OCI-LY7 (cell line): ENCODE results near the gene SETD4. TPM values are rescaled to one million over a fixed set of nuclear protein-coding genes. Genes with fewer than 3 reads are reported as not detected.

ENCODE experiments used
- BruUV-seq: library from RNA; stranded (reverse); fragments of 400-500 nt; replicated peaks from 2 replicates; lab custom pipeline; 2021; lab: Mats Ljungman, UMichigan
- CTCF ChIA-PET: fragments of 300-600 bp; sonication (Branson Sonifier 250); formaldehyde crosslinking; loops from one replicate; lab custom pipeline; 2022; ENCODE audit warnings: antibody characterized with exemption; ENCODE audit not compliant: unreplicated experiment; lab: Charles Lee
- POLR2A ChIA-PET: fragments of 300-600 bp; sonication (Branson Sonifier 250); formaldehyde crosslinking; loops from one replicate; lab custom pipeline; 2022; ENCODE audit warnings: antibody characterized with exemption; lab: Charles Lee
- DNase-seq: peaks from one replicate; pipeline ENCODE4 v3.0.0-alpha.2; 2015; ENCODE audit warnings: low spot score
- H2AFZ ChIP-seq: fragments of 200-600 bp; sonication (generic), shearing (Covaris generic); 2 replicates; pipeline ENCODE4 v1.6.1; 2014; ENCODE audit warnings: mild to moderate bottlenecking, antibody characterized with exemption, low read length, moderate library complexity
- H3K27ac ChIP-seq: fragments of 200-600 bp; sonication (generic); 2 replicates; pipeline ENCODE4 v1.5.1; 2014; ENCODE audit warnings: mixed run types, low read depth, mild to moderate bottlenecking, moderate library complexity, low read length, inconsistent platforms; ENCODE audit not compliant: poor library complexity, severe bottlenecking
- H3K36me3 ChIP-seq: fragments of 200-600 bp; sonication (generic); 2 replicates; pipeline ENCODE4 v1.6.1; 2014; ENCODE audit warnings: mild to moderate bottlenecking, antibody characterized with exemption, low read length, moderate library complexity, mixed read lengths; ENCODE audit not compliant: insufficient read depth
- H3K4me1 ChIP-seq: fragments of 200-600 bp; sonication (generic); 2 replicates; pipeline ENCODE4 v1.5.1; 2014; ENCODE audit warnings: mild to moderate bottlenecking, low read length; ENCODE audit not compliant: insufficient read depth, poor library complexity, severe bottlenecking
- H3K4me2 ChIP-seq: fragments of 200-600 bp; sonication (generic); 2 replicates; pipeline ENCODE4 v1.6.1; 2014; ENCODE audit warnings: mild to moderate bottlenecking, low read length
- H3K4me3 ChIP-seq: fragments of 200-600 bp; sonication (generic); 2 replicates; pipeline ENCODE4 v1.5.1; 2014; ENCODE audit warnings: mild to moderate bottlenecking, low read depth, low read length; ENCODE audit not compliant: poor library complexity, severe bottlenecking
- H3K79me2 ChIP-seq: fragments of 200-600 bp; sonication (generic); 2 replicates; pipeline ENCODE4 v1.6.1; 2016; ENCODE audit warnings: low read depth, mild to moderate bottlenecking, low read length, moderate library complexity, mixed read lengths; ENCODE audit not compliant: insufficient read depth
- H3K9me2 ChIP-seq: fragments of 200-600 bp; sonication (generic); 2 replicates; pipeline ENCODE4 v1.6.1; 2016; ENCODE audit warnings: mild to moderate bottlenecking, low read length, mixed read lengths; ENCODE audit not compliant: insufficient read depth
- H3K9me3 ChIP-seq: fragments of 200-600 bp; sonication (generic); 2 replicates; pipeline ENCODE4 v1.6.1; 2014; ENCODE audit warnings: mild to moderate bottlenecking, mixed run types, low read length, mixed read lengths
- H4K20me1 ChIP-seq: fragments of 200-600 bp; sonication (generic); 2 replicates; pipeline ENCODE4 v1.6.1; 2014; ENCODE audit warnings: mild to moderate bottlenecking, antibody characterized with exemption, low read length, moderate library complexity, mixed read lengths; ENCODE audit not compliant: insufficient read depth
- CTCF ChIP-seq: fragments of 200-600 bp; sonication (generic); conservative IDR thresholded peaks from 2 replicates; pipeline ENCODE4 v1.5.1; 2014; ENCODE audit warnings: mild to moderate bottlenecking, antibody characterized with exemption, low read length, moderate library complexity, mixed read lengths
- EZH2phosphoT487 ChIP-seq: fragments of 200-600 bp; sonication (generic); IDR thresholded peaks from 2 replicates; pipeline ENCODE4 v1.6.1; 2018; ENCODE audit warnings: low read depth, borderline replicate concordance, mild to moderate bottlenecking, mixed run types, antibody characterized with exemption, low read length, moderate library complexity, mixed read lengths
- intact Hi-C: fragments of 100-400 bp; cut with micrococcal nuclease; formaldehyde crosslinking; loops from one replicate; pipeline ENCODE4 v1.10.0; 2022; ENCODE audit not compliant: unreplicated experiment
- total RNA-seq, 2 experiments: library from RNA; depleted of rRNA in 1 of 2; stranded (reverse); fragments of >200 nt in 1 of 2; shearing (Covaris generic) in 1 of 2; gene quantifications; 2 replicates each; pipeline ENCODE4 v1.2.3, GENCODE V29; 2014 to 2022

SETD4 gene
- total RNA-seq, 2 experiments from 2014 or later = 19.1 to 28.1 TPM

- no peaks in the 10 kb centered on the region for H3K9me3 ChIP-seq
- H3K36me3 ChIP-seq = no peaks in the 10 kb centered on the region
- H3K4me2 ChIP-seq = no peak overlapping the region
- no TSS peak for BruUV-seq
- no peak overlapping the region for H2AFZ ChIP-seq
- H3K27ac ChIP-seq = no peak overlapping the region
- H3K4me3 ChIP-seq = no peak overlapping the region
- DNase-seq = no peak
- no peaks in the 10 kb centered on the region for H4K20me1 ChIP-seq
- no peaks in the 10 kb centered on the region for H3K9me2 ChIP-seq
- no peaks in the 10 kb centered on the region for H3K4me1 ChIP-seq
- intact Hi-C loops = no loop called here
- no peak for TF ChIP-seq EZH2phosphoT487
- TF ChIP-seq CTCF = no peak
- ChIA-PET CTCF (no interaction called here), POLR2A (interaction anchor here (0.5 to 1.1 kb wide), 2 partner anchors 9 to 41 kb away, joined by 3 read pairs; no protein-coding TSS in a partner anchor)
- no peaks in the 10 kb centered on the region for H3K79me2 ChIP-seq
Observed at GRCh38 chr21:36005879-36006400, 54.4 kb downstream of the SETD4 start.

DNA sequence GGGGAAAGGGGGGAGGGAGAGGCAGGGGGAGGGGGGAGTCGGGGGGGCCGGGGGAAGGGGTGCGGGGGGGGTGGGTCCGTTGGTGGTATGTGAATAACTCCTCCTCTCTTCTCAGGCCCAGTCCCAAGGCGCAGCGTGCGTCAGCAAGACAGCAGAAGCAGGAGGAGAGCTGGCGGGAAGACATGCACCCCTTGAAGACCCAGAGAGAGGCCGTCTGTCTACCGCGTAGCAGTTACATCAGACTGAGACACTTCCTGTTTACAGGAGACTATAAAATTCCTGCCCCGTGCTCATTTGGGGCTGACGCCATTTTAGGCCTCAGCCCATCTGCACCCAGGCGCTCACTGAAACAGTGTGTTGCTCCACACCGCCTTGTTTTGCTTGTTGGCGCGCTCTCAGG lies 55.3 kb downstream of the SETD4 start:
- Histone ChIP-seq H3K27ac (no peak overlapping the region), H4K20me1 (no peaks in the 10 kb centered on the region), H3K4me2 (no peak overlapping the region), H3K4me1 (no peaks in the 10 kb centered on the region), H3K4me3 (no peak overlapping the region), H2AFZ (no peak overlapping the region), H3K9me2 (no peaks in the 10 kb centered on the region), H3K9me3 (no peaks in the 10 kb centered on the region), H3K79me2 (no peaks in the 10 kb centered on the region), H3K36me3 (no peaks in the 10 kb centered on the region)
- TF ChIP-seq EZH2phosphoT487 = no peak
- no peak for TF ChIP-seq CTCF
- POLR2A ChIA-PET = no interaction called here
- BruUV-seq = no TSS peak
- intact Hi-C loops = no loop called here
- CTCF ChIA-PET = no interaction called here
- DNase-seq = no peak

- no peak overlapping the region for H3K4me3 ChIP-seq
- no peak overlapping the region for H3K4me2 ChIP-seq
- ChIA-PET POLR2A (no interaction called here), CTCF (no interaction called here)
- no peaks in the 10 kb centered on the region for H3K4me1 ChIP-seq
- H3K36me3 ChIP-seq = no peaks in the 10 kb centered on the region
- H3K79me2 ChIP-seq = no peaks in the 10 kb centered on the region
- no peak for TF ChIP-seq EZH2phosphoT487
- TF ChIP-seq CTCF = no peak
- H4K20me1 ChIP-seq = no peaks in the 10 kb centered on the region
- intact Hi-C loops = no loop called here
- H3K9me3 ChIP-seq = no peaks in the 10 kb centered on the region
- no TSS peak for BruUV-seq
- H3K9me2 ChIP-seq = no peaks in the 10 kb centered on the region
- DNase-seq = no peak
- H2AFZ ChIP-seq = no peak overlapping the region
- no peak overlapping the region for H3K27ac ChIP-seq
Observed at GRCh38 chr21:36004441-36004840, 55.9 kb downstream of the SETD4 start.
